ENCODE results near the gene DGCR8. TPM values are rescaled to one million over a fixed set of nuclear protein-coding genes. Genes with fewer than 3 reads are reported as not detected.

The DGCR8 gene
- total RNA-seq, 1 donor from 2014 or later = 18.0 TPM

- Histone ChIP-seq H3K27ac (no peak overlapping the region), H3K4me3 (no peak overlapping the region), H3K9me3 (no peaks in the 10 kb centered on the region), H3K36me3 (no peaks in the 10 kb centered on the region), H3K4me1 (no peaks in the 10 kb centered on the region), H3K27me3 (peaks cover 4% of the 10 kb centered on the region)
- no peak for TF ChIP-seq CTCF (IDR thresholded peaks at IDR 0.05)
- intact Hi-C loops (cut with DNase I) = no loop called here
- DNase-seq (ENCODE audit: low spot score in 2 of 2) = no peak
These were observed 73.9 kb downstream of the DGCR8 start for GRCh38 chr22:20153945-20154344.

- no peak for DNase-seq (ENCODE audit: low spot score in 2 of 2)
- Histone ChIP-seq H3K4me3 (no peak overlapping the region), H3K27ac (no peak overlapping the region), H3K36me3 (no peaks in the 10 kb centered on the region), H3K4me1 (no peaks in the 10 kb centered on the region), H3K27me3 (peaks cover 4% of the 10 kb centered on the region), H3K9me3 (no peaks in the 10 kb centered on the region)
- TF ChIP-seq CTCF (IDR thresholded peaks at IDR 0.05) = no peak
- intact Hi-C loops (cut with DNase I) = no loop called here
These were observed 74.7 kb downstream of the DGCR8 start for GRCh38 chr22:20154602-20155187.

- H3K4me1 ChIP-seq = no peaks in the 10 kb centered on the region
- no peaks in the 10 kb centered on the region for H3K9me3 ChIP-seq
- no peak overlapping the region for H3K27ac ChIP-seq
- H3K36me3 ChIP-seq = no peaks in the 10 kb centered on the region
- TF ChIP-seq CTCF (IDR thresholded peaks at IDR 0.05) = no peak
- DNase-seq (ENCODE audit: low spot score in 2 of 2) = no peak
- peaks cover 4% of the 10 kb centered on the region for H3K27me3 ChIP-seq
- intact Hi-C loops (cut with DNase I) = no loop called here
- no peak overlapping the region for H3K4me3 ChIP-seq
These were observed 75.4 kb downstream of the DGCR8 start for GRCh38 chr22:20155330-20156041.

GRCh38 chr22:20156042-20156389 lies 76.0 kb downstream of the DGCR8 start:
- Histone ChIP-seq H3K4me1 (no peaks in the 10 kb centered on the region), H3K9me3 (no peaks in the 10 kb centered on the region), H3K27me3 (peaks cover 4% of the 10 kb centered on the region), H3K36me3 (no peaks in the 10 kb centered on the region), H3K4me3 (no peak overlapping the region), H3K27ac (no peak overlapping the region)
- TF ChIP-seq CTCF (IDR thresholded peaks at IDR 0.05) = no peak
- intact Hi-C loops (cut with DNase I) = no loop called here
- DNase-seq (ENCODE audit: low spot score in 2 of 2) = no peak

- peak; percentile 98 to 100 (median 99) for TF ChIP-seq CTCF (IDR thresholded peaks at IDR 0.05)
- no peak overlapping the region for H3K4me3 ChIP-seq
- peak; percentile 37 to 87 for DNase-seq (ENCODE audit: low spot score in 2 of 2)
- H3K9me3 ChIP-seq = no peaks in the 10 kb centered on the region
- H3K36me3 ChIP-seq = no peaks in the 10 kb centered on the region
- intact Hi-C loops (cut with DNase I) = loop anchor here (1.0 kb wide), 2 partner anchors 111 to 128 kb away; partner anchors contain the start of gene RTN4R
- H3K27me3 ChIP-seq = peaks cover 4% of the 10 kb centered on the region
- no peaks in the 10 kb centered on the region for H3K4me1 ChIP-seq
- no peak overlapping the region for H3K27ac ChIP-seq
These were observed 76.8 kb downstream of the DGCR8 start for GRCh38 chr22:20156611-20157429.
